HCT116 (cell line): ENCODE data around the gene COG6.

Experiments used
- CTCF ChIP-seq, 3 experiments: fragments of 200-600 bp in 1 of 3; sonication (generic) in 1 of 3; IDR thresholded peaks in 2 of 3; conservative IDR thresholded peaks in 1 of 3; 2 replicates each; pipeline ENCODE4 v1.5.1; 2012 to 2017; ENCODE audit warnings: low read depth in 2 of 3, low read length in 2 of 3, antibody characterized with exemption in 1 of 3, borderline replicate concordance in 1 of 3, control low read depth in 1 of 3, mild to moderate bottlenecking in 1 of 3, mixed read lengths in 1 of 3, mixed run types in 1 of 3, moderate library complexity in 1 of 3; ENCODE audit not compliant: insufficient read depth in 1 of 3
- ELF1 ChIP-seq: IDR thresholded peaks from 2 replicates; pipeline ENCODE4 v1.6.1; 2012; ENCODE audit warnings: low read depth, borderline replicate concordance
- EZH2 ChIP-seq: fragments of 200-600 bp; sonication (generic); IDR thresholded peaks from 2 replicates; pipeline ENCODE4 v1.6.1; 2017; ENCODE audit warnings: antibody characterized with exemption, mixed run types
- EZH2phosphoT487 ChIP-seq: fragments of 200-600 bp; IDR thresholded peaks from 2 replicates; pipeline ENCODE4 v1.6.1; 2018; ENCODE audit warnings: antibody characterized with exemption, borderline replicate concordance
- MAX ChIP-seq: IDR thresholded peaks from 2 replicates; pipeline ENCODE4 v1.6.1; 2012
- POLR2A ChIP-seq: IDR thresholded peaks from 2 replicates; pipeline ENCODE4 v1.7.0; 2011; ENCODE audit warnings: borderline replicate concordance; ENCODE audit not compliant: insufficient read depth, insufficient read length; ENCODE audit errors: extremely low read depth
- POLR2AphosphoS5 ChIP-seq: IDR thresholded peaks from 2 replicates; pipeline ENCODE4 v1.6.1; 2011; ENCODE audit warnings: mild to moderate bottlenecking, low read depth, low read length, moderate library complexity
- RAD21 ChIP-seq: IDR thresholded peaks from 2 replicates; pipeline ENCODE4 v1.6.1; 2012; ENCODE audit warnings: low read depth, mild to moderate bottlenecking
- ZBTB33 ChIP-seq: IDR thresholded peaks from 2 replicates; pipeline ENCODE4 v1.6.1; 2011; ENCODE audit warnings: mild to moderate bottlenecking, low read length, moderate library complexity; ENCODE audit not compliant: insufficient replicate concordance; ENCODE audit errors: extremely low read depth

GRCh38 chr13:39734952-39735351, 79.5 kb downstream of the COG6 start:
- TF ChIP-seq POLR2AphosphoS5 (no peak), ELF1 (no peak), MAX (no peak), CTCF (IDR thresholded peaks at IDR 0.05 in 2 of 3, conservative IDR thresholded peaks at IDR 0.05 in 1 of 3; ENCODE audit: borderline replicate concordance in 1 of 3, insufficient read depth in 1 of 3, low read depth in 2 of 3, low read length in 2 of 3) (no peak), EZH2phosphoT487 (no peak), POLR2A (no peak), EZH2 (no peak), ZBTB33 (no peak), RAD21 (no peak)
